ENCODE data around the gene EBF3.

- TF ChIP-seq POLR2A (IDR thresholded peaks at IDR 0.05; ENCODE audit: low read length) (no peak), GATA1 (IDR thresholded peaks at IDR 0.05; ENCODE audit: low read depth, low read length) (no peak)
Observed at GRCh38 chr10:129961157-129961701, 2.8 kb downstream of the EBF3 start.
